Nephron progenitor cell (in vitro differentiated cells): ENCODE data around the gene GASK1B.
A peak's percentile ranks its signal among the peaks of the same experiment; 100 is the strongest.

Source experiments
- DNase-seq: peaks from one replicate; pipeline ENCODE4 v3.0.0; 2021
- H3K27ac Mint-ChIP-seq: 2 replicates; pipeline ENCODE4 v1.8.0; 2021; ENCODE audit warnings: mild to moderate bottlenecking, moderate library complexity, mixed read lengths
- H3K27me3 Mint-ChIP-seq: 2 replicates; pipeline ENCODE4 v1.8.0; 2021; ENCODE audit warnings: mild to moderate bottlenecking, low read depth, mixed read lengths; ENCODE audit not compliant: poor library complexity
- H3K36me3 Mint-ChIP-seq: 2 replicates; pipeline ENCODE4 v1.8.0; 2021; ENCODE audit warnings: low read depth, mixed read lengths
- H3K4me1 Mint-ChIP-seq: 2 replicates; pipeline ENCODE4 v1.8.0; 2021; ENCODE audit warnings: mixed read lengths
- H3K4me3 Mint-ChIP-seq: 2 replicates; pipeline ENCODE4 v1.8.0; 2021; ENCODE audit warnings: mild to moderate bottlenecking, moderate library complexity, mixed read lengths
- H3K9me3 Mint-ChIP-seq: 2 replicates; pipeline ENCODE4 v1.8.0; 2021; ENCODE audit warnings: mild to moderate bottlenecking, moderate library complexity, mixed read lengths
- TF ChIP-seq, protein P1 (sequence below): fragments of 200-600 bp; sonication (generic); IDR thresholded peaks from 2 replicates; pipeline ENCODE4 v1.5.0; 2021; ENCODE audit warnings: antibody characterized with exemption

Gene GASK1B

DNA sequence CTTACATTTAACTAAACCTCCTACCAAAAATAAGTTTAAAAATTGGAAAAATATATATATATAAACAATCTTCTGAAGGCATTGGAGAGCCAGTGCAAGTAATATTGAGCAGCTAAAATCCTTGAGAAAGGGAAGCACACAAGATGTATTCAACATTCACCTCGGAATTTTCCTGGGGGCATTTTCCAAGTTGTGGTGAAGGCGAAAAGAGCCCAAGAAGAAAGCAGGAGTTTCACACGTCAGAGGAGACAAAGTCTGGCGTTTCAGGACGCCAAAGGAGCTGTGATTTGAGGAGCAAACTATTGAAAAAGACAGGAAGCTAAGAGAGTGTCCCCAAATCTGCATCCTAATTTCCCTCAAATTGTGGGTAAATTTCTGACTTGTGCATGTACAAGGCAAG is 9.1 kb upstream of the GASK1B start:
- no peak for DNase-seq
- Mint-ChIP-seq H3K4me3 (no peak overlapping the region), H3K36me3 (no peaks in the 10 kb centered on the region), H3K27me3 (peaks cover 3% of the 10 kb centered on the region), H3K9me3 (no peaks in the 10 kb centered on the region), H3K4me1 (peaks cover 10% of the 10 kb centered on the region), H3K27ac (peak overlapping the region; percentile 91)
- TF ChIP-seq, protein P1, sequence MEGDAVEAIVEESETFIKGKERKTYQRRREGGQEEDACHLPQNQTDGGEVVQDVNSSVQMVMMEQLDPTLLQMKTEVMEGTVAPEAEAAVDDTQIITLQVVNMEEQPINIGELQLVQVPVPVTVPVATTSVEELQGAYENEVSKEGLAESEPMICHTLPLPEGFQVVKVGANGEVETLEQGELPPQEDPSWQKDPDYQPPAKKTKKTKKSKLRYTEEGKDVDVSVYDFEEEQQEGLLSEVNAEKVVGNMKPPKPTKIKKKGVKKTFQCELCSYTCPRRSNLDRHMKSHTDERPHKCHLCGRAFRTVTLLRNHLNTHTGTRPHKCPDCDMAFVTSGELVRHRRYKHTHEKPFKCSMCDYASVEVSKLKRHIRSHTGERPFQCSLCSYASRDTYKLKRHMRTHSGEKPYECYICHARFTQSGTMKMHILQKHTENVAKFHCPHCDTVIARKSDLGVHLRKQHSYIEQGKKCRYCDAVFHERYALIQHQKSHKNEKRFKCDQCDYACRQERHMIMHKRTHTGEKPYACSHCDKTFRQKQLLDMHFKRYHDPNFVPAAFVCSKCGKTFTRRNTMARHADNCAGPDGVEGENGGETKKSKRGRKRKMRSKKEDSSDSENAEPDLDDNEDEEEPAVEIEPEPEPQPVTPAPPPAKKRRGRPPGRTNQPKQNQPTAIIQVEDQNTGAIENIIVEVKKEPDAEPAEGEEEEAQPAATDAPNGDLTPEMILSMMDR = no peak

GRCh38 chr4:158179465-158179864 is 6.6 kb upstream of the GASK1B start:
- no peak for DNase-seq
- Mint-ChIP-seq H3K27ac (no peak overlapping the region), H3K4me1 (peaks cover 10% of the 10 kb centered on the region), H3K9me3 (no peaks in the 10 kb centered on the region), H3K27me3 (peaks cover 10% of the 10 kb centered on the region), H3K4me3 (no peak overlapping the region), H3K36me3 (no peaks in the 10 kb centered on the region)
- TF ChIP-seq, protein P1 = no peak

GRCh38 chr4:158176776-158177175 is 4.0 kb upstream of the GASK1B start:
- Mint-ChIP-seq H3K27me3 (peaks cover 10% of the 10 kb centered on the region), H3K9me3 (no peaks in the 10 kb centered on the region), H3K4me3 (no peak overlapping the region), H3K4me1 (peaks cover 12% of the 10 kb centered on the region), H3K36me3 (no peaks in the 10 kb centered on the region), H3K27ac (no peak overlapping the region)
- no peak for DNase-seq
- TF ChIP-seq, protein P1 = no peak

- TF ChIP-seq, protein P1 = no peak
- Mint-ChIP-seq H3K9me3 (no peaks in the 10 kb centered on the region), H3K27ac (no peak overlapping the region), H3K4me3 (no peak overlapping the region), H3K27me3 (peaks cover 10% of the 10 kb centered on the region), H3K4me1 (peaks cover 12% of the 10 kb centered on the region), H3K36me3 (no peaks in the 10 kb centered on the region)
- no peak for DNase-seq
Observed at GRCh38 chr4:158176108-158176507, 3.3 kb upstream of the GASK1B start.

DNA sequence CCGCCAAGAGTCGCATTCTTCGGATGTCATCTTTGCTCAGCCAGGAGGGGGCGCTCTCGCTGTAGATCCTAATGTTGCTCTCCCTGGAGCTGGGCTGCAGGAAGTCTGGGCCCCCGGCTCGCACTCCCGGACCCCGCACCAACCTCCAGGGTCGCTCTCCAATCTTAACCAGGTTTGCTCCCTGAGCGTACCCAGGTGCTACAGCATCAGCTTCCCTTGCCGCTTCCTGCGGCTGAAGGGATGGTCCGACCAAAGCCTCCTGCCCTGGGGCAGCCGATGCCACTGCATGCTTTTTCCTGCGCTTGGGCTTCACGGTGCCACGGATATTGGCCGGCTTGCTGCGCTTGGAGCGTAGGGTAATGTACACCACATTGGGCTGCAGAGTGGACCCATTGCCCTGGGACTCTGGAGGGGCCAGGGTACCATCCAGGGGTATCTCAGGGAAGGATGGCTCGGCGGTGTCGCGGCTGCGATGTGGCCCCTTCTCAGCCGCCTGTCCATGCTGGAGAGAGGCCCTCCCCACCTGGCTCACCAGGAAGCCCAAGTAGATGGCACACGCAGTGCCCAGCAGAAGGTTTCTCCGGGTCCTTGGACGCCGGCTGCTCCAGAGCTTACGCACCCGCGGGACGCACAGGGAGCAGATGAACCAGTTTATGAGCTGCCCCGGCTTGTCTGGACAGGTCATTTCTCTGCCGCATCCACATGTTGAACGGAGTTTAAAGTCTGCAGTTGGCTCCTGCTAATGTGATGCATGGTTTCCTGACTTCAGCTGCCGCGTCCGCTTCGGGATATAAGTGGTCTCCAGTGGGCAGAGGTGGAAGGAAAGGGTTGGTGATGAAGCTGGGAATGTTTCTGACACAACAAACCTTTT is 1.9 kb downstream of the GASK1B start:
- Mint-ChIP-seq H3K36me3 (no peaks in the 10 kb centered on the region), H3K27ac (no peak overlapping the region), H3K4me1 (peaks cover 12% of the 10 kb centered on the region), H3K27me3 (peaks cover 7% of the 10 kb centered on the region), H3K4me3 (no peak overlapping the region), H3K9me3 (no peaks in the 10 kb centered on the region)
- TF ChIP-seq, protein P1 = peak; percentile 22
- DNase-seq = no peak
